Neural cell (in vitro differentiated cells): ENCODE results near the gene CAPN10. TPM values are rescaled to one million over a fixed set of nuclear protein-coding genes. Genes with fewer than 3 reads are reported as not detected.

Experiments used
- H2AFZ ChIP-seq: fragments of 200-600, 300-800 bp; sonication (generic), shearing (Covaris generic); 2 replicates; pipeline ENCODE4 v1.6.0; 2014; ENCODE audit warnings: low read depth, mild to moderate bottlenecking, antibody characterized with exemption, low read length, moderate library complexity
- H3F3A ChIP-seq: fragments of 200-600 bp; shearing (Covaris generic); 2 replicates; pipeline ENCODE4 v1.6.1; 2016; ENCODE audit warnings: mild to moderate bottlenecking, moderate library complexity, mixed read lengths, antibody characterized with exemption, low read length; ENCODE audit not compliant: insufficient read depth, poor library complexity, severe bottlenecking
- H3K27ac ChIP-seq: fragments of 200-600, 300-800 bp; sonication (generic), shearing (Covaris generic); 2 replicates; pipeline ENCODE4 v1.5.1; 2014; ENCODE audit warnings: mild to moderate bottlenecking, low read length, moderate library complexity
- H3K27me3 ChIP-seq: fragments of 300-800, 200-600 bp; sonication (generic), shearing (Covaris generic); 2 replicates; pipeline ENCODE4 v1.6.0; 2014; ENCODE audit warnings: mild to moderate bottlenecking, low read depth, low read length, moderate library complexity; ENCODE audit not compliant: insufficient read depth
- H3K36me3 ChIP-seq: fragments of 300-800, 200-600 bp; sonication (generic), shearing (Covaris generic); 2 replicates; pipeline ENCODE4 v1.5.1; 2014; ENCODE audit warnings: mild to moderate bottlenecking, antibody characterized with exemption, low read length, moderate library complexity; ENCODE audit not compliant: insufficient read depth
- H3K4me2 ChIP-seq: fragments of 300-800, 200-600 bp; sonication (generic), shearing (Covaris generic); 2 replicates; pipeline ENCODE4 v1.6.0; 2014; ENCODE audit warnings: mild to moderate bottlenecking, low read length
- H3K4me3 ChIP-seq: fragments of 300-800, 200-600 bp; sonication (generic), shearing (Covaris generic); 2 replicates; pipeline ENCODE4 v1.5.1; 2014; ENCODE audit warnings: mild to moderate bottlenecking, low read length, moderate library complexity
- H3K79me2 ChIP-seq: fragments of 200-600 bp; shearing (Covaris generic); replicated peaks from 2 replicates; pipeline ENCODE4 v1.6.0; 2014; ENCODE audit warnings: mild to moderate bottlenecking, low read length, moderate library complexity; ENCODE audit not compliant: insufficient read depth
- H3K9ac ChIP-seq: fragments of 300-800, 200-600 bp; sonication (generic), shearing (Covaris generic); 2 replicates; pipeline ENCODE4 v1.6.1; 2016; ENCODE audit warnings: mild to moderate bottlenecking, low read length, mixed read lengths
- H3K9me2 ChIP-seq: fragments of 200-600 bp; shearing (Covaris generic); 2 replicates; pipeline ENCODE4 v1.6.1; 2016; ENCODE audit warnings: mild to moderate bottlenecking, low read length, mixed read lengths; ENCODE audit not compliant: insufficient read depth
- H3K9me3 ChIP-seq: fragments of 200-600, 300-800 bp; sonication (generic), shearing (Covaris generic); 2 replicates; pipeline ENCODE4 v1.6.1; 2016; ENCODE audit warnings: mild to moderate bottlenecking, mixed run types, low read length, moderate library complexity, mixed read lengths
- H4K20me1 ChIP-seq: fragments of 200-600 bp; shearing (Covaris generic); 2 replicates; pipeline ENCODE4 v1.6.1; 2016; ENCODE audit warnings: mild to moderate bottlenecking, mixed run types; ENCODE audit not compliant: insufficient read depth
- EP300 ChIP-seq: fragments of 450-650 bp; conservative IDR thresholded peaks from 2 replicates; pipeline ENCODE4 v1.6.1; 2014; ENCODE audit warnings: antibody characterized with exemption, mild to moderate bottlenecking, moderate library complexity; ENCODE audit not compliant: poor library complexity, severe bottlenecking
- EZH2 ChIP-seq: fragments of 200-600, 300-800 bp; shearing (Covaris generic), sonication (generic); IDR thresholded peaks from 2 replicates; pipeline ENCODE4 v1.6.1; 2014; ENCODE audit warnings: antibody characterized with exemption, low read length, borderline replicate concordance, mild to moderate bottlenecking; ENCODE audit not compliant: insufficient read depth, poor library complexity, severe bottlenecking
- MXI1 ChIP-seq: fragments of 450-650 bp; conservative IDR thresholded peaks from 2 replicates; pipeline ENCODE4 v1.6.1; 2014; ENCODE audit warnings: antibody characterized with exemption, mild to moderate bottlenecking; ENCODE audit not compliant: poor library complexity, severe bottlenecking
- POLR2AphosphoS5 ChIP-seq: IDR thresholded peaks from 2 replicates; pipeline ENCODE4 v1.6.1; 2012
- RAD21 ChIP-seq: fragments of 450-650 bp; conservative IDR thresholded peaks from 2 replicates; pipeline ENCODE4 v1.6.1; 2014; ENCODE audit warnings: antibody characterized with exemption, mild to moderate bottlenecking, moderate library complexity
- REST ChIP-seq: IDR thresholded peaks from 2 replicates; pipeline ENCODE4 v1.6.1; 2012; ENCODE audit warnings: borderline replicate concordance
- SMC3 ChIP-seq: fragments of 450-650 bp; conservative IDR thresholded peaks from 2 replicates; pipeline ENCODE4 v1.6.1; 2014; ENCODE audit warnings: antibody characterized with exemption, mild to moderate bottlenecking, moderate library complexity; ENCODE audit not compliant: poor library complexity
- TAF1 ChIP-seq: IDR thresholded peaks from 2 replicates; pipeline ENCODE4 v1.6.1; 2012; ENCODE audit warnings: low read depth
- polyA plus RNA-seq: library from polyadenylated mRNA; depleted of rRNA; stranded (reverse); fragments of >200 nt; gene quantifications from 2 replicates; pipeline ENCODE4 v1.2.3, GENCODE V29; 2014
- TF ChIP-seq, protein P1 (sequence below): fragments of 450-650 bp; IDR thresholded peaks from 2 replicates; pipeline ENCODE4 v1.5.1; 2014; ENCODE audit warnings: antibody characterized with exemption, mild to moderate bottlenecking, moderate library complexity; ENCODE audit not compliant: poor library complexity, severe bottlenecking

CAPN10 gene
- polyA plus RNA-seq, 1 donor from 2014 or later = 120 TPM

- H3K9me3 ChIP-seq = no peaks in the 10 kb centered on the region
- H3F3A ChIP-seq = no peaks in the 10 kb centered on the region
- H4K20me1 ChIP-seq = no peaks in the 10 kb centered on the region
- TF ChIP-seq REST (no peak), MXI1 (no peak)
- TF ChIP-seq, protein P1, sequence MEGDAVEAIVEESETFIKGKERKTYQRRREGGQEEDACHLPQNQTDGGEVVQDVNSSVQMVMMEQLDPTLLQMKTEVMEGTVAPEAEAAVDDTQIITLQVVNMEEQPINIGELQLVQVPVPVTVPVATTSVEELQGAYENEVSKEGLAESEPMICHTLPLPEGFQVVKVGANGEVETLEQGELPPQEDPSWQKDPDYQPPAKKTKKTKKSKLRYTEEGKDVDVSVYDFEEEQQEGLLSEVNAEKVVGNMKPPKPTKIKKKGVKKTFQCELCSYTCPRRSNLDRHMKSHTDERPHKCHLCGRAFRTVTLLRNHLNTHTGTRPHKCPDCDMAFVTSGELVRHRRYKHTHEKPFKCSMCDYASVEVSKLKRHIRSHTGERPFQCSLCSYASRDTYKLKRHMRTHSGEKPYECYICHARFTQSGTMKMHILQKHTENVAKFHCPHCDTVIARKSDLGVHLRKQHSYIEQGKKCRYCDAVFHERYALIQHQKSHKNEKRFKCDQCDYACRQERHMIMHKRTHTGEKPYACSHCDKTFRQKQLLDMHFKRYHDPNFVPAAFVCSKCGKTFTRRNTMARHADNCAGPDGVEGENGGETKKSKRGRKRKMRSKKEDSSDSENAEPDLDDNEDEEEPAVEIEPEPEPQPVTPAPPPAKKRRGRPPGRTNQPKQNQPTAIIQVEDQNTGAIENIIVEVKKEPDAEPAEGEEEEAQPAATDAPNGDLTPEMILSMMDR = no peak
- no peak overlapping the region for H3K27ac ChIP-seq
- no peak overlapping the region for H3K4me3 ChIP-seq
- no peak overlapping the region for H3K9ac ChIP-seq
- H3K79me2 ChIP-seq = no peaks in the 10 kb centered on the region
- H3K9me2 ChIP-seq = no peaks in the 10 kb centered on the region
- H2AFZ ChIP-seq = no peak overlapping the region
- no peaks in the 10 kb centered on the region for H3K27me3 ChIP-seq
- no peaks in the 10 kb centered on the region for H3K36me3 ChIP-seq
- no peak overlapping the region for H3K4me2 ChIP-seq
These were observed 58.3 kb downstream of the CAPN10 start for GRCh38 chr2:240644859-240645301.

DNA sequence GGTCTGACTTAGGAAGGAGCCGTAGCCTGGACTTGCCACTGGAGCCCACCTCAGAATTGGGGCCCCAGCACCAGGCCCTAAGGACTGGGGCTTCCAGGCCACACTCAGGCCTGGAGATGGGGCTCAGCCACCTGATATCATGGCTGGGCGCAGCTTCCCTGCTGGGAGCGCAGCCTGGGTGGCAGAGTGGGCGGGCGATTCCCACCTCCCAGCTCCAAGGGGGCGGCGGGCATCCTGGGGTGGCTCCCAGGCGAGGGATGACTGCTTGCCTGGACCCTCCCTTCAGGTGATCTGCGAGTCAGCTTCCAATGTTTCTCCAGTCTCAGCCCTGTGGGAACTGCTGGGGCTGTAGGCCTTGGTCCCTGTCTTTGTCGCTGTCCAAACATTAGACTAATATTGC lies 58.8 kb downstream of the CAPN10 start:
- no peak overlapping the region for H3K4me2 ChIP-seq
- H3K9me2 ChIP-seq = no peaks in the 10 kb centered on the region
- TF ChIP-seq, protein P1 = no peak
- TF ChIP-seq RAD21 (no peak), EZH2 (no peak), MXI1 (no peak), EP300 (no peak), POLR2AphosphoS5 (no peak), SMC3 (no peak), REST (no peak), TAF1 (no peak)
- no peak overlapping the region for H2AFZ ChIP-seq
- H3K27me3 ChIP-seq = no peaks in the 10 kb centered on the region
- no peaks in the 10 kb centered on the region for H3F3A ChIP-seq
- H3K79me2 ChIP-seq = no peaks in the 10 kb centered on the region
- no peak overlapping the region for H3K4me3 ChIP-seq
- no peak overlapping the region for H3K27ac ChIP-seq
- no peaks in the 10 kb centered on the region for H4K20me1 ChIP-seq
- no peaks in the 10 kb centered on the region for H3K36me3 ChIP-seq
- H3K9me3 ChIP-seq = no peaks in the 10 kb centered on the region
- no peak overlapping the region for H3K9ac ChIP-seq
